Epithelial cell of esophagus (primary cell): ENCODE data around the gene DPYD.
A peak's percentile ranks its signal among the peaks of the same experiment; 100 is the strongest.

ENCODE experiments used
- DNase-seq: peaks from one replicate; pipeline ENCODE4 v3.0.0; 2010; ENCODE audit warnings: low read depth
- H3K4me3 ChIP-seq: 2 replicates; pipeline ENCODE4 v1.5.1; 2011; ENCODE audit warnings: mild to moderate bottlenecking, low read length, control low read depth
- CTCF ChIP-seq: IDR thresholded peaks from 2 replicates; pipeline ENCODE4 v1.5.1; 2011; ENCODE audit warnings: low read depth, mild to moderate bottlenecking, low read length, control low read depth, inconsistent platforms; ENCODE audit not compliant: insufficient read depth; ENCODE audit errors: missing control alignments

The DPYD gene

GRCh38 chr1:97412737-97413136, 508.1 kb downstream of the DPYD start:
- DNase-seq = peak; percentile 19

GRCh38 chr1:97412166-97412565, 508.7 kb downstream of the DPYD start:
- H3K4me3 ChIP-seq = no peak overlapping the region
- TF ChIP-seq CTCF = no peak
- DNase-seq = no peak

More at GRCh38 chr1:97412737-97413136, 508.1 kb downstream of the DPYD start:
- TF ChIP-seq CTCF = no peak
- H3K4me3 ChIP-seq = no peak overlapping the region

- no peak overlapping the region for H3K4me3 ChIP-seq
- DNase-seq = no peak
- TF ChIP-seq CTCF = no peak
These were observed 524.4 kb downstream of the DPYD start for GRCh38 chr1:97396463-97396862.

GRCh38 chr1:97392701-97393100, 528.1 kb downstream of the DPYD start:
- DNase-seq = no peak
- no peak overlapping the region for H3K4me3 ChIP-seq
- no peak for TF ChIP-seq CTCF

- H3K4me3 ChIP-seq = no peak overlapping the region
- TF ChIP-seq CTCF = no peak
- DNase-seq = no peak
These were observed 535.1 kb downstream of the DPYD start for GRCh38 chr1:97385536-97386277.

GRCh38 chr1:97384294-97384968, 536.4 kb downstream of the DPYD start:
- no peak for TF ChIP-seq CTCF
- peak; percentile 79 for DNase-seq
- no peak overlapping the region for H3K4me3 ChIP-seq

- no peak for TF ChIP-seq CTCF
- no peak overlapping the region for H3K4me3 ChIP-seq
- DNase-seq = no peak
These were observed 537.0 kb downstream of the DPYD start for GRCh38 chr1:97383797-97384196.
